ENCODE data around the gene TAF11.

TAF11 gene

GRCh38 chr6:34928695-34929094 lies 40.9 kb upstream of the TAF11 start:
- no peak for TF ChIP-seq POLR2AphosphoS5 (IDR thresholded peaks at IDR 0.05; ENCODE audit: low read depth, low read length)
- no peak for TF ChIP-seq FOXP2 (optimal IDR thresholded peaks at IDR 0.05; ENCODE audit: borderline replicate concordance, extremely low read depth, extremely low read length, insufficient read depth)
- no peak for TF ChIP-seq REST (IDR thresholded peaks at IDR 0.05; ENCODE audit: insufficient read depth in 1 of 2, low read depth in 2 of 2, low read length in 2 of 2)
- no peak for TF ChIP-seq TAF1 (IDR thresholded peaks at IDR 0.05; ENCODE audit: borderline replicate concordance, insufficient read depth, low read length)
- TF ChIP-seq SIN3A (IDR thresholded peaks at IDR 0.05; ENCODE audit: borderline replicate concordance, insufficient read depth, low read length) = no peak

DNA sequence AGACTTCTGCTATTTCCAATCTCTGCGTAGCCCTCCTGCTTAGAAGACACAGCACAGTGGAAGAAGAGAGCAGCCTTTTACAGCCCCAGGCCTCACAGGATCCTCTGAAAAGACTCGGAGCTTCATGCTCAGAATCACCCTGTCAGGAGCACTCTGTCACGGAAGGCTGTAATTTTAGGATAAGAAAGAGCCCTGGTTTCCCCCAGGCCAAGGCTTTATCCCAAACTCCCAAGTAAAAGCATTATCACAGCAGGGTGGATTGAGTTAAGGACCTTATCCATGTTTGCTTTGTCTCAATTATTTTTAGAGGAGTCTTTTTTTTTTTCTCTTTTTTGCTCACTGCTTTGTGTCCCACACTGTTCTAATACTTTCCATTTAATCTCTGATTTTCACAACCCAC lies 40.4 kb upstream of the TAF11 start:
- TF ChIP-seq SIN3A (IDR thresholded peaks at IDR 0.05; ENCODE audit: borderline replicate concordance, insufficient read depth, low read length) (no peak), TAF1 (IDR thresholded peaks at IDR 0.05; ENCODE audit: borderline replicate concordance, insufficient read depth, low read length) (no peak), FOXP2 (optimal IDR thresholded peaks at IDR 0.05; ENCODE audit: borderline replicate concordance, extremely low read depth, extremely low read length, insufficient read depth) (no peak), POLR2AphosphoS5 (IDR thresholded peaks at IDR 0.05; ENCODE audit: low read depth, low read length) (no peak), REST (IDR thresholded peaks at IDR 0.05; ENCODE audit: insufficient read depth in 1 of 2, low read depth in 2 of 2, low read length in 2 of 2) (no peak)

DNA sequence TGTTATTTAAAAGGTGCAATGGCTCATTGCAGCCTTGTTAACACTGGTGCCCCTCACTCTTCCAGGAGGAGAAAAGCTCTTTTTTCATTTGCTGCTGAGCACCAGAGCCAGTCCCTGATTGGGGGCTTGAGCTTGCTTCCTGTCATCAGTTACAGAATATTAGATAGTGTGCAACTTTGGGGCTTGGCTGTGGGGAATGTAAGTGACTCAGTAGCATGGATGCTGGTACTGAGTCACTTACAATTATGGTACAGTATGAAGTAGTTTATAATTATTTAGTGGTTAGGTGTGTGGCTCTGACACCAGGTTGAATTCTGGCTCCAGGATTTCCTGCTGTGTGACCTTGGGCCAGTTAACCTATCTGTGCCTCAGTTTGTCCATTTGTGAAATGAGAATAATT lies 38.8 kb upstream of the TAF11 start:
- no peak for TF ChIP-seq FOXP2 (optimal IDR thresholded peaks at IDR 0.05; ENCODE audit: borderline replicate concordance, extremely low read depth, extremely low read length, insufficient read depth)
- TF ChIP-seq POLR2AphosphoS5 (IDR thresholded peaks at IDR 0.05; ENCODE audit: low read depth, low read length) = no peak
- TF ChIP-seq REST (IDR thresholded peaks at IDR 0.05; ENCODE audit: insufficient read depth in 1 of 2, low read depth in 2 of 2, low read length in 2 of 2) = no peak
- TF ChIP-seq SIN3A (IDR thresholded peaks at IDR 0.05; ENCODE audit: borderline replicate concordance, insufficient read depth, low read length) = no peak
- no peak for TF ChIP-seq TAF1 (IDR thresholded peaks at IDR 0.05; ENCODE audit: borderline replicate concordance, insufficient read depth, low read length)

DNA sequence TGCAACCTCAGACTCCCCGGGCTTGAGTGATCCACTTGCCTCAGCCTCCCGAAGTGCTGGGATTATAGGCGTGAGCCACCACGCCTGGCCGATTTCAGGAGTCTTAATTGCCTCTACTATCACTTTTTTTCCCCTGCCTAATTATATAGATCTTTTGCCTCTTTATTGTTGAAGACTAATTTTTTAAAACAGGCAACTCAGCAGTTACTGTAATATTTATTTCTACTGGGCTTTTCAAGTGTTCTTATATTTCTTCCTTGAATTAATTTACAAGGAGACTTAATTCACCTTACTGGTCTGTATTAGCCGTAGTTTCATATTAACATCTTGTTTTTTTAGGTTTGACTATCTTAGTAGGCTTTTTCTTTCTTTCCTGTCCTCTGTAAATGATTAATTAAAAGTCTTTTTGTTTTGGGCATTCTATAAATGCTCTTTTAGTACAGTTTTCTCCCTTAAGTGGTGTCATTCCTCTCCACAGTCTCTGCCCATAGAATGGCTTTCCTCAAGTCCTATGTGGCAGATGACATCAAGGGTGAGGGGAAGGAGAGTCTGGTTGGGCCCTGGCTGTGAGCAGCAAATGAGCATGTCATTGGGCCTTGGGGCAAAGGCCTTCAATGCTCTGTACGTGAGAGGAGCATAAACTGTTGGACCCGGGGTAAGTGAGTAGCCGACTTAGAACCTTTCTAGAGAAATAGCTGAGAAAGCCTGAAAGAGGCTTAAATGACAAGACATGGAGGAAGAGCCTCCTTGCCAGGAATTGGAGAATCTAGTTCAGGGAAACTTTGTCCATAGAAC lies 37.2 kb upstream of the TAF11 start:
- TF ChIP-seq REST (IDR thresholded peaks at IDR 0.05; ENCODE audit: insufficient read depth in 1 of 2, low read depth in 2 of 2, low read length in 2 of 2) = no peak
- TF ChIP-seq FOXP2 (optimal IDR thresholded peaks at IDR 0.05; ENCODE audit: borderline replicate concordance, extremely low read depth, extremely low read length, insufficient read depth) = no peak
- TF ChIP-seq SIN3A (IDR thresholded peaks at IDR 0.05; ENCODE audit: borderline replicate concordance, insufficient read depth, low read length) = no peak
- no peak for TF ChIP-seq POLR2AphosphoS5 (IDR thresholded peaks at IDR 0.05; ENCODE audit: low read depth, low read length)
